Endothelial cell (in vitro differentiated cells): Measurements from ENCODE around the gene CTNNA3. TPM values are rescaled to one million over a fixed set of nuclear protein-coding genes. Genes with fewer than 3 reads are reported as not detected.

Experiments used
- DNase-seq: peaks from one replicate; pipeline ENCODE4 v3.0.0; 2021; ENCODE audit warnings: low spot score
- H3K27ac Mint-ChIP-seq: one replicate; pipeline ENCODE4 v1.8.0; 2021; ENCODE audit warnings: mixed read lengths, inconsistent platforms; ENCODE audit not compliant: unreplicated experiment
- H3K27me3 Mint-ChIP-seq: one replicate; pipeline ENCODE4 v1.8.0; 2021; ENCODE audit warnings: mild to moderate bottlenecking, moderate library complexity, mixed read lengths, inconsistent platforms; ENCODE audit not compliant: unreplicated experiment
- H3K36me3 Mint-ChIP-seq: one replicate; pipeline ENCODE4 v1.8.0; 2021; ENCODE audit warnings: mild to moderate bottlenecking, low read depth, mixed read lengths, inconsistent platforms; ENCODE audit not compliant: unreplicated experiment
- H3K4me1 Mint-ChIP-seq: one replicate; pipeline ENCODE4 v1.8.0; 2021; ENCODE audit warnings: mild to moderate bottlenecking, mixed read lengths, inconsistent platforms; ENCODE audit not compliant: unreplicated experiment
- H3K4me3 Mint-ChIP-seq: one replicate; pipeline ENCODE4 v1.8.0; 2021; ENCODE audit warnings: mild to moderate bottlenecking, mixed read lengths, inconsistent platforms; ENCODE audit not compliant: unreplicated experiment
- H3K9me3 Mint-ChIP-seq: one replicate; pipeline ENCODE4 v1.8.0; 2021; ENCODE audit warnings: mixed read lengths, inconsistent platforms; ENCODE audit not compliant: unreplicated experiment
- total RNA-seq: library from RNA; stranded (reverse); fragmentation: NEBNext Ultra II Directional; extraction: Animal tissue kit (Norgen Biotek cat#: 25700); gene quantifications from one replicate; pipeline ENCODE4 v1.2.1, GENCODE V29; 2021; ENCODE audit not compliant: unreplicated experiment
- TF ChIP-seq, protein P1 (sequence below): fragments of 200-600 bp; sonication (generic); IDR thresholded peaks from one replicate; pipeline ENCODE4 v1.5.0; 2021; ENCODE audit warnings: antibody characterized with exemption; ENCODE audit not compliant: unreplicated experiment

Gene CTNNA3
- total RNA-seq, 1 donor from 2014 or later, result 2.3 TPM

DNA sequence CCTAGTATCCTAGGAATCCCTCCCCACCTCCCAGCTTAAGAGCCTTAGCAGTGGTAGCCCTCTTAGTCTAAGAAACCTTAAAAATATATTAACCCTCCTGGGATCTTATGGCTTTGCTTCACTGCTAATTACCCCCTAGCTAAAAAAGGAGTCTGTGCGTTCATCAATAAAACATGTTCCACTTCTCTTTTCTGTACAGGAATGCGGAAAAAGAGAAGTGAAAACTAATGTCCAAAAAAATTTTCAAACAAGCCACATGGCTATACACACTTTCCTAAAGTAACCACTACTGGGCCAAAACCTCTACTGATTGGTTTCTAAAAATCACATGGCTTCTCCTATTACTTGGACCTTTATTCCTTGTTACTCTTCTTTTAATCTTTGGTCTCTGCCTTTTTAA lies 1437.3 kb downstream of the CTNNA3 start:
- H3K4me1 Mint-ChIP-seq, result peaks cover 24% of the 10 kb centered on the region
- H3K27ac Mint-ChIP-seq, result no peak overlapping the region
- no peak for DNase-seq
- no peaks in the 10 kb centered on the region for H3K9me3 Mint-ChIP-seq
- H3K36me3 Mint-ChIP-seq, result no peaks in the 10 kb centered on the region
- TF ChIP-seq, protein P1, sequence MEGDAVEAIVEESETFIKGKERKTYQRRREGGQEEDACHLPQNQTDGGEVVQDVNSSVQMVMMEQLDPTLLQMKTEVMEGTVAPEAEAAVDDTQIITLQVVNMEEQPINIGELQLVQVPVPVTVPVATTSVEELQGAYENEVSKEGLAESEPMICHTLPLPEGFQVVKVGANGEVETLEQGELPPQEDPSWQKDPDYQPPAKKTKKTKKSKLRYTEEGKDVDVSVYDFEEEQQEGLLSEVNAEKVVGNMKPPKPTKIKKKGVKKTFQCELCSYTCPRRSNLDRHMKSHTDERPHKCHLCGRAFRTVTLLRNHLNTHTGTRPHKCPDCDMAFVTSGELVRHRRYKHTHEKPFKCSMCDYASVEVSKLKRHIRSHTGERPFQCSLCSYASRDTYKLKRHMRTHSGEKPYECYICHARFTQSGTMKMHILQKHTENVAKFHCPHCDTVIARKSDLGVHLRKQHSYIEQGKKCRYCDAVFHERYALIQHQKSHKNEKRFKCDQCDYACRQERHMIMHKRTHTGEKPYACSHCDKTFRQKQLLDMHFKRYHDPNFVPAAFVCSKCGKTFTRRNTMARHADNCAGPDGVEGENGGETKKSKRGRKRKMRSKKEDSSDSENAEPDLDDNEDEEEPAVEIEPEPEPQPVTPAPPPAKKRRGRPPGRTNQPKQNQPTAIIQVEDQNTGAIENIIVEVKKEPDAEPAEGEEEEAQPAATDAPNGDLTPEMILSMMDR, result no peak
- no peak overlapping the region for H3K4me3 Mint-ChIP-seq
- H3K27me3 Mint-ChIP-seq, result no peaks in the 10 kb centered on the region

DNA sequence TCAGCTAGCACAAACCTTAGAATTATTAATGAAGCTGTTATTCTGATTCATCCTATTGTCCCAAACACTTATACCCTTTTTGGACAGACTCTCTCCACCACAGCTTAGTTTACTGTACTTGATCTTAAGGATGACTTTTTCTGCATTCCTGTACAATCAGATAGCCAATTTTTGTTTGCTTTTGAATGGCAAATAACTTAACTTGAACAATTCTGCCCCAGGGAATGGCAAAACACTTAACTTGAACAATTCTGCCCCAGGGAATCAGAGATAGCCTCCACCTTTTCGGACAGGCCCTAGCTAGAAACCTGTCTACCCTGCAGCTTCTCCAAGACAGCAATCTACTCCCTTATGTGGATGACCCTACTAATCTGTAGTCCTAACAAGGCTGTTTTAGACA lies 1438.2 kb downstream of the CTNNA3 start:
- TF ChIP-seq, protein P1, result no peak
- DNase-seq, result no peak
- H3K4me1 Mint-ChIP-seq, result peaks cover 15% of the 10 kb centered on the region
- H3K9me3 Mint-ChIP-seq, result no peaks in the 10 kb centered on the region
- no peak overlapping the region for H3K27ac Mint-ChIP-seq
- no peak overlapping the region for H3K4me3 Mint-ChIP-seq
- H3K27me3 Mint-ChIP-seq, result no peaks in the 10 kb centered on the region
- H3K36me3 Mint-ChIP-seq, result no peaks in the 10 kb centered on the region

DNA sequence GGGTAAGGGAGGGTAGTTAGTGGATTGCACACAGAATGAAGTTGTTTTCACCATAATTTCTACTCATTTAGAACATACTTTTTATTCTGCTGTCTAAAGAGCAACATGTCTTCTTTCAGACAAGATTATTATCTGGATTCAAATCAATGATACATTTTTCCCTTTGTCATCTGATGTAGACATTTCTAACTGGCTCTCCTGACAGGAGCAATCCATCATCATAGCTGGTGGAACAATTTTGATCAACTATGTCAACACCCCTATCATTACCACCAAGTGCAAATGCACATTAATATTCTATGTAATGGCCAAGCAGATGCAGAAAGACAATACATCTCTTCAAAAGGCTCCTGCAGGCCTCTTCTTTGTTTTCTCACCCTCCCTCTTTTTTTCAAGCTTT lies 1443.0 kb downstream of the CTNNA3 start:
- Mint-ChIP-seq H3K27me3 (no peaks in the 10 kb centered on the region), H3K4me3 (no peak overlapping the region), H3K27ac (no peak overlapping the region), H3K9me3 (no peaks in the 10 kb centered on the region), H3K36me3 (no peaks in the 10 kb centered on the region), H3K4me1 (no peaks in the 10 kb centered on the region)
- DNase-seq, result no peak
- TF ChIP-seq, protein P1, result no peak

DNA sequence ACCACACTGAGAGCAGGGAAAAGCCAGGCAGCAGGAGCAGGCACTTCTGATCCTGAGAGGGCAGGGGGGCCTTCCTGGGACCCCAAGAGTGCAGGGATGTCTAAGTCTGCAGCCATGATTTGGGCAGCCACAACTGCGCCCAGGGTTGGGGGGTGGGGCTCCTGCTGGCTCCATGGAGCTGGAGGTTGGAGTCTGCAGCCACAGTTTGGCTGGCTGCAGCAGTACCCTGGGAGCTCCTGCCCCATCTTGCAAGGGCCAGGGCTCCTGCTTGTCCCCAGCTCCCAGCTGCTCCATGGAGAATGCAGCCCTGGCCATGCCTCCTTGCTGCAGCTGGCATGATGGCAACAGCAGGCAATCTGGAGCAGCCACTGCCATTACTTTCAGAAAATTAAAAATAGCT lies 1449.8 kb downstream of the CTNNA3 start:
- H3K9me3 Mint-ChIP-seq, result no peaks in the 10 kb centered on the region
- no peaks in the 10 kb centered on the region for H3K4me1 Mint-ChIP-seq
- H3K4me3 Mint-ChIP-seq, result no peak overlapping the region
- peaks cover 2% of the 10 kb centered on the region for H3K27me3 Mint-ChIP-seq
- DNase-seq, result no peak
- no peak overlapping the region for H3K27ac Mint-ChIP-seq
- no peaks in the 10 kb centered on the region for H3K36me3 Mint-ChIP-seq
- TF ChIP-seq, protein P1, result no peak

DNA sequence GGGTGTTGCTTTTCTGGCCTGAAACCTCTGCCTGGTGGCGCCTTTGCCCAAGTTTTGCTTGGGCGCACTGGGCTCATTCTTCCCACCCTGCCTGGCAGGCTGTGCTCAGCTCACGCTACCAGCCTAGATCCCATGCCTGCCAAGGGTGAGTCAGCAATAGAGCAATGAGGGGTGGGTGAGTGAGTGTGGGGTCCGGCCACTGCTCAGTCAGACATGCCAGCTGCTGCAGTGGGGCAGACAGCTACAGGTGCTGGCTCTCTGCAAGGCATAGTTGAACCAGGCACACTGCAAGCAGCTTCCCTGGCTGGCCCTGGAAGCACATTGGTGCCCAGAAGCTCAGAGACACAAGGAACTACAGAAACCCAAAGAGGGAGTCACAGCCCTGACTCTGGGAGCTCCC lies 1451.0 kb downstream of the CTNNA3 start:
- no peaks in the 10 kb centered on the region for H3K4me1 Mint-ChIP-seq
- H3K27me3 Mint-ChIP-seq, result peaks cover 2% of the 10 kb centered on the region

More for the DNA sequence above, 1451.0 kb downstream of the CTNNA3 start:
- H3K4me3 Mint-ChIP-seq, result no peak overlapping the region
- DNase-seq, result no peak
- no peak overlapping the region for H3K27ac Mint-ChIP-seq
- no peaks in the 10 kb centered on the region for H3K9me3 Mint-ChIP-seq
- TF ChIP-seq, protein P1, result no peak
- no peaks in the 10 kb centered on the region for H3K36me3 Mint-ChIP-seq
